HG03039 (cell line): ENCODE data around the gene ATAD3B.
"Not testable (repeated sequence)": the region's sequence is repeated elsewhere in the genome, so short reads cannot be mapped to it uniquely, and the experiment has no call there.

ENCODE experiments used
- ATAC-seq: cut with Tn5 transposase; IDR thresholded peaks from one replicate; pipeline ENCODE4 v1.9.1; 2021; ENCODE audit warnings: mild to moderate bottlenecking, moderate library complexity; ENCODE audit not compliant: unreplicated experiment

Gene ATAD3B

GRCh38 chr1:1529936-1530335 is 58.4 kb downstream of the ATAD3B start:
- ATAC-seq, result no peak

- no peak for ATAC-seq
Observed at GRCh38 chr1:1531947-1532346, 60.4 kb downstream of the ATAD3B start.

GRCh38 chr1:1533176-1533893 is 61.8 kb downstream of the ATAD3B start:
- not testable (repeated sequence) for ATAC-seq

- not testable (repeated sequence) for ATAC-seq
Observed at GRCh38 chr1:1533894-1534291, 62.3 kb downstream of the ATAD3B start.

- ATAC-seq, result no peak
Observed at GRCh38 chr1:1534401-1535154, 63.0 kb downstream of the ATAD3B start.

- no peak for ATAC-seq
Observed at GRCh38 chr1:1535201-1536018, 63.8 kb downstream of the ATAD3B start.

- no peak for ATAC-seq
Observed at GRCh38 chr1:1536019-1536937, 64.7 kb downstream of the ATAD3B start.

GRCh38 chr1:1536938-1537546 is 65.5 kb downstream of the ATAD3B start:
- ATAC-seq, result no peak

GRCh38 chr1:1537626-1538250 is 66.2 kb downstream of the ATAD3B start:
- ATAC-seq, result no peak

GRCh38 chr1:1538334-1538733 is 66.8 kb downstream of the ATAD3B start:
- ATAC-seq, result no peak

GRCh38 chr1:1538989-1539309 is 67.4 kb downstream of the ATAD3B start:
- no peak for ATAC-seq

- no peak for ATAC-seq
Observed at GRCh38 chr1:1539310-1540089, 67.9 kb downstream of the ATAD3B start.

- ATAC-seq, result no peak
Observed at GRCh38 chr1:1540090-1540817, 68.7 kb downstream of the ATAD3B start, which contains the start of gene TMEM240. TSS of gene TMEM240 (minus strand) at chr1:1540624. CDS start at chr1:1540346, 278 bp downstream.

- ATAC-seq, result no peak
Observed at GRCh38 chr1:1540818-1541628, 69.5 kb downstream of the ATAD3B start.

- no peak for ATAC-seq
Observed at GRCh38 chr1:1541956-1542765, 70.6 kb downstream of the ATAD3B start.
